WTC11 (cell line): ENCODE results near the gene THSD7B. TPM values are rescaled to one million over a fixed set of nuclear protein-coding genes. Genes with fewer than 3 reads are reported as not detected.

Experiments used
- ATAC-seq: fragments of 200-7000 bp; cut with Tn5 transposase; 2 replicates; pipeline ENCODE4 v1.10.0; 2021; ENCODE audit warnings: mild to moderate bottlenecking, moderate library complexity
- CTCF ChIA-PET: fragments of 300-600 bp; sonication (Branson Sonifier 250); formaldehyde crosslinking; loops from one replicate; lab custom pipeline; 2021; ENCODE audit warnings: antibody characterized with exemption; lab: Charles Lee
- POLR2A ChIA-PET: fragments of 350-600 bp; sonication (Branson Sonifier 250); formaldehyde crosslinking; loops from one replicate; lab custom pipeline; 2021; ENCODE audit warnings: antibody characterized with exemption; lab: Charles Lee
- DNase-seq: peaks from one replicate; pipeline ENCODE4 v3.0.0; 2021; ENCODE audit warnings: low spot score
- H3K27ac Mint-ChIP-seq: 2 replicates; pipeline ENCODE4 v1.8.0; 2021; ENCODE audit warnings: mixed read lengths
- H3K27me3 Mint-ChIP-seq: 2 replicates; pipeline ENCODE4 v1.8.0; 2021; ENCODE audit warnings: low read depth, mild to moderate bottlenecking, moderate library complexity, mixed read lengths
- H3K36me3 Mint-ChIP-seq: 2 replicates; pipeline ENCODE4 v1.8.0; 2021; ENCODE audit warnings: mixed read lengths
- H3K4me1 Mint-ChIP-seq: 2 replicates; pipeline ENCODE4 v1.8.0; 2022; ENCODE audit warnings: mixed read lengths
- H3K4me3 Mint-ChIP-seq: 2 replicates; pipeline ENCODE4 v1.8.0; 2021; ENCODE audit warnings: mild to moderate bottlenecking, moderate library complexity, mixed read lengths
- H3K9me3 Mint-ChIP-seq: 2 replicates; pipeline ENCODE4 v1.8.0; 2021; ENCODE audit warnings: mixed read lengths
- CREB1 ChIP-seq: sonication (generic); formaldehyde crosslinking; IDR thresholded peaks from 2 replicates; pipeline ENCODE4 v1.8.0; 2023; ENCODE audit warnings: mild to moderate bottlenecking, missing genetic modification reagents
- CTCF ChIP-seq: fragments of 200-600 bp; IDR thresholded peaks from 2 replicates; pipeline ENCODE4 v1.8.0; 2022; ENCODE audit warnings: antibody characterized with exemption
- ELF4 ChIP-seq: sonication (generic); formaldehyde crosslinking; IDR thresholded peaks from 2 replicates; pipeline ENCODE4 v1.8.1; 2022; ENCODE audit warnings: low read depth, mild to moderate bottlenecking, moderate library complexity, missing genetic modification reagents
- ERG ChIP-seq: fragments of 250-450 bp; sonication (Bioruptor Pico); IDR thresholded peaks from 2 replicates; pipeline ENCODE4 v1.8.0; 2021; ENCODE audit warnings: mild to moderate bottlenecking
- FOXP4 ChIP-seq: sonication (generic); formaldehyde crosslinking; IDR thresholded peaks from 2 replicates; pipeline ENCODE4 v1.8.0; 2022; ENCODE audit warnings: mild to moderate bottlenecking, missing genetic modification reagents
- HMGA2 ChIP-seq: fragments of 250-450 bp; sonication (Bioruptor Pico); IDR thresholded peaks from 2 replicates; pipeline ENCODE4 v1.4.0; 2021; ENCODE audit warnings: mild to moderate bottlenecking, moderate library complexity
- HMGXB4 ChIP-seq: sonication (generic); formaldehyde crosslinking; IDR thresholded peaks from 2 replicates; pipeline ENCODE4 v1.8.1; 2023; ENCODE audit warnings: mild to moderate bottlenecking, moderate library complexity, missing genetic modification reagents
- IRF1 ChIP-seq: sonication (generic); formaldehyde crosslinking; IDR thresholded peaks from 2 replicates; pipeline ENCODE4 v1.8.0; 2023; ENCODE audit warnings: missing genetic modification reagents
- MLX ChIP-seq: sonication (generic); formaldehyde crosslinking; IDR thresholded peaks from 2 replicates; pipeline ENCODE4 v1.8.1; 2023; ENCODE audit warnings: mild to moderate bottlenecking, missing genetic modification reagents, moderate library complexity
- NR3C1 ChIP-seq: sonication (generic); formaldehyde crosslinking; conservative IDR thresholded peaks from 2 replicates; pipeline ENCODE4 v1.8.1; 2023; ENCODE audit warnings: low read depth, mild to moderate bottlenecking, missing genetic modification reagents
- PRRX2 ChIP-seq: fragments of 250-450 bp; sonication (Bioruptor Pico); IDR thresholded peaks from 2 replicates; pipeline ENCODE4 v1.8.0; 2021; ENCODE audit warnings: mild to moderate bottlenecking
- SMAD4 ChIP-seq: sonication (generic); formaldehyde crosslinking; IDR thresholded peaks from 2 replicates; pipeline ENCODE4 v1.8.0; 2022; ENCODE audit warnings: mild to moderate bottlenecking, missing genetic modification reagents
- STAT6 ChIP-seq: sonication (generic); formaldehyde crosslinking; conservative IDR thresholded peaks from 2 replicates; pipeline ENCODE4 v1.8.1; 2023; ENCODE audit warnings: mild to moderate bottlenecking, low read depth, missing genetic modification reagents, moderate library complexity
- TCF7 ChIP-seq: sonication (generic); formaldehyde crosslinking; IDR thresholded peaks from 2 replicates; pipeline ENCODE4 v1.8.0; 2022; ENCODE audit warnings: mild to moderate bottlenecking, low read depth, missing genetic modification reagents, moderate library complexity
- ZNF532 ChIP-seq: fragments of 250-450 bp; sonication (Bioruptor Pico); IDR thresholded peaks from 2 replicates; pipeline ENCODE4 v1.9.0; 2021; ENCODE audit warnings: mild to moderate bottlenecking, borderline replicate concordance
- total RNA-seq: library from RNA; stranded (reverse); gene quantifications from 3 replicates; pipeline ENCODE4 v1.2.3, GENCODE V29; 2021

THSD7B gene
- total RNA-seq, 1 experiment from 2014 or later = 2.9 TPM

GRCh38 chr2:137199751-137200150 lies 434.4 kb downstream of the THSD7B start:
- H3K4me1 Mint-ChIP-seq = peaks cover 8% of the 10 kb centered on the region
- POLR2A ChIA-PET = no interaction called here
- no peak overlapping the region for H3K4me3 Mint-ChIP-seq
- TF ChIP-seq ZNF532 (CRISPR knock-in tag) = no peak
- TF ChIP-seq IRF1 (CRISPR knock-in tag) = no peak
- no peak for TF ChIP-seq CTCF
- no peak for TF ChIP-seq TCF7 (CRISPR knock-in tag)
- no peak for TF ChIP-seq HMGA2 (CRISPR knock-in tag)
- TF ChIP-seq ELF4 (CRISPR knock-in tag) = no peak
- no peak for TF ChIP-seq MLX (CRISPR knock-in tag)
- TF ChIP-seq HMGXB4 (CRISPR knock-in tag) = no peak
- TF ChIP-seq NR3C1 (CRISPR knock-in tag) = no peak
- TF ChIP-seq STAT6 (CRISPR knock-in tag) = no peak
- no peak for TF ChIP-seq SMAD4 (CRISPR knock-in tag)
- TF ChIP-seq FOXP4 (CRISPR knock-in tag) = no peak
- TF ChIP-seq PRRX2 = no peak
- no peak for TF ChIP-seq CREB1 (CRISPR knock-in tag)
- TF ChIP-seq ERG (CRISPR knock-in tag) = no peak
- peaks cover 23% of the 10 kb centered on the region for H3K27me3 Mint-ChIP-seq
- H3K9me3 Mint-ChIP-seq = no peaks in the 10 kb centered on the region
- CTCF ChIA-PET = no interaction called here
- H3K27ac Mint-ChIP-seq = no peak overlapping the region
- DNase-seq (no peak), ATAC-seq (no peak)
- H3K36me3 Mint-ChIP-seq = no peaks in the 10 kb centered on the region
